Hindlimb muscle (tissue), 1 donor: ENCODE results near the gene RALGAPA2. TPM values are rescaled to one million over a fixed set of nuclear protein-coding genes. Genes with fewer than 3 reads are reported as not detected.

Experiments used
- DNase-seq: peaks from one replicate; pipeline ENCODE4 v3.0.0-alpha.2; 2013
- polyA plus RNA-seq: library from polyadenylated mRNA; unstranded; fragments of 120-200 nt; gene quantifications from one replicate; pipeline ENCODE4 v1.2.1, GENCODE V29; 2013; ENCODE audit not compliant: insufficient read length

The RALGAPA2 gene
- polyA plus RNA-seq, 1 donor, result 10.9 TPM

- no peak for DNase-seq
Measured at GRCh38 chr20:20457392-20458126, 254.9 kb downstream of the RALGAPA2 start.

- DNase-seq, result no peak
Measured at GRCh38 chr20:20456741-20457140, 255.7 kb downstream of the RALGAPA2 start.

- DNase-seq, result no peak
Measured at GRCh38 chr20:20455926-20456325, 256.5 kb downstream of the RALGAPA2 start.

DNA sequence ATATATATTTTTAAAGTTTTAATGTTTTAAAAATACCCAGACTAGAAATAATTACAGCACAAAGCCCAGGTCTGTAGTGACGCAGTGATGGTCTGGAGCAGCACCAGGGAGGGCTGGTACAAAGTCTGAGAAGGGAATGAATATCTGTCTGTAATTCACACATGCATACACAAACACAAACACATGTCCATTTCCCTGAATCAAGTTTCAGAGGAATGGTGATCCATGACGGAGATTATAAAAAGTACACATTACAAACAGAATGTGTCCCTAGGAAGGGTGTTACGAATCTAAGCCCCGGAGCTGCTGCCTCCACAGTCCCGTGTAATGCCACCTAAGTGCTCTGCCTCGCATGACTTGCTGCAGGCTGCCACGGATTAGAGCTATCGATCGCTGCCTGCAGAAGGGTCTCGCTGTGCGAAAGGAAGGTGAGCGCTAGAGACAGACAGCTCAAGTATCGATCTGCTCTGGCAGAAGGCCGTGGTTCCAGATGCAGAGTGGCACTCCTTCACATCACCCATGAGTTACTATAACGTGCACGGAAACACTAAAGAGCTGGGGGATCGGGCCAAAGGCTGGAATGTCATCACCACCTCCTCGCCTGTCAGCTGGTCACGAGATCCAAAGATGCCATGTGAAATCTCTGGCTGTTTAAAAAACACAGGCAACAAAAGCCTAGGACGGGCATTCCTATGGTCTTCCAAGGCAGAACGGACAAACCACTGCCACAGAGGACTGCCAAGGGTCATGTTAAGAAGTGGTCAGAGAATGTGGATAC lies 257.4 kb downstream of the RALGAPA2 start:
- no peak for DNase-seq

DNA sequence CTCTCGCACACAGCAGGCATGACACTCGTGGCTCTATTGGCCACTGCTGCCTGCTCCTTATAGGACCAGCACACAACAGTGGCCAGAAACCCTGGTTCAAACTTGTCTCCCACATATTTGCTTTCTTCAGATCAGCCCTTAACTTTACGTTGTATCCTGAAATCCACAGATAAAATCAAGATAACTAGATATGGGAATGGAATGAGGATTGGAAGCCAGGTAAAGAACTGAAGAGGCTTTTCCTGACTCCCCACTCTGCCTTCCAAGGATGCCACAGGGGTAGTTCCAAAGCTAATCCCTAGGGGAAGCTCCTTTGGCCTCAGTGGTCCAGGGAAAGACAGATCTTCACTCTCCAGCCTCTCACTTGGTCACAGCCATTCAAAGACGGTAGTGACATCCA lies 258.1 kb downstream of the RALGAPA2 start:
- no peak for DNase-seq

DNA sequence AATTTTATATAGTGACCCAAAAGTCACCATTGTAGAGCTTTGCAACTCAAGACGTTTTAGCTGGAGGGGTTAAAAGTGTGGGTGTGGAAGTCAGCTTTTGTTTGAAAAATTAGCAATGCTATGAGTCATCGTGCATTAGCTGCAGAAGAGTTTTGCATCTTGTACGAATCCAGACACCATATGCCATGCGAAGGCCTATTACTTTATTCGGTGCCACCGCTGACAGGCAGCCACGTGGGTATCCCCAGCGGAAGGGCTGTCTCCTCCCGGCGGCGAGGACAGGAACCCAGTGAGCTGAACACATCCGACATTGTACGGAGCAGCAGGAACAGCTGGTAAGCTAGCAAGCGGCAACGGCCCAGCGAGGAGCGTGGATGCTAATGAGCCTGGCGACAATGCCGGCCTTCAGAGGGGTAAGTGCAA lies 260.2 kb downstream of the RALGAPA2 start:
- peak; percentile 30 for DNase-seq

DNA sequence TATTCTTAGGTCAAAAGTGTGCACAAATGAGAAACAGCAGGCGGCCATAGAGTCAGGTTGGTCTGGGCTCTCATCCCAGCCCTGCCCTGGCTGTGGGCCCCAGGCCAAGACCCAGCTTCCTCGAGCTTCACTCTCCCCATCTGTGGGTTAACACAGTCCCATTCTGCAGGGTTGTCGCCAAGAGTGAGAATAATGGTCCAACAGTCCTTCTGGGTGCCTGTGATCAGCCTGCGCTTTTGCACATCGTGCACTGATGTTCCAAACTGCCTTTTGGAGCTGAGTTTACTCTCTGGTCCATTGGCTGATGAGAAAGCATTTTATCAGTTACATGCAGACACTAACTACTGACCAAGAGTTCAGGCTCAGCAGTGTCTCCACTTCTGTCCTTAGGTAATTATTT lies 261.9 kb downstream of the RALGAPA2 start:
- no peak for DNase-seq

- DNase-seq, result no peak
Measured at GRCh38 chr20:20448881-20449280, 263.6 kb downstream of the RALGAPA2 start.

DNA sequence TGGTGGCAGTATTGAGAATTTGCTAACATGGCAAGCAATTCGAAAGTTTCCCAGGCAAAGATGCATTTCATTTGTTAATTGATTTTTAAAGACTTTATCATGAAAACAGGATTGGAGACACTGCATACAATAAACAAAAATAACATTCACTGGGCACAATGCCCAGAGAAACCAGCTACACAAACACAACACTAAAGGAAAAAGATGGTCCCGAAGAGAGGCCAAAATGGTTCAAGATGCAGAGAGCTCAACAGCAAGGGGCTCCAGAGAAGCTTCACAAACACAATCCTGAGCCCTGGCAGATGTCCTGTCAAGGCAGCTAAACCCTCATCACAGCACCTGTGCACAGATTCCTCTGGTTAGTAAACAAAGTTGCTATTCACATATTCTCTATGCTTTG lies 265.2 kb downstream of the RALGAPA2 start:
- DNase-seq, result no peak

- no peak for DNase-seq
Measured at GRCh38 chr20:20446425-20447015, 265.9 kb downstream of the RALGAPA2 start.

DNA sequence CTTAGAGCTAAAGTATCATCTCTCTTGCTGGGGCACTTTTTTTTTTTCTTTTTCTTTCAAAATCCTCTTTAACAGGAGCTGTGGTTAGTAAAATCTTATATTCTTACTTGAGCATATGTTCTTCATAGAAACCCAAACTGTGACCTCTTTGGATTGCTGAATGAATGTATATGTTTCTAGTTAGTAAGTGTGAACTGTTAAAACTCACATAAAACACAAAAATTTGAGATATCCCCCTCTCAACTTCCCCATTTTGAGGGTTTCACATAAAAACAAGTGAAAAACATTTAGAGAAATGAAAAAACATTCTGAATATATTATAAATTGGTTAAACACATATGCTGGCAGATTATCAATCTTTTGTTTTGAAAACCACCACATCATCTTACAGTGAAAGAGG lies 266.4 kb downstream of the RALGAPA2 start:
- DNase-seq, result no peak

GRCh38 chr20:20443504-20443903 lies 268.9 kb downstream of the RALGAPA2 start:
- no peak for DNase-seq

GRCh38 chr20:20442466-20442865 lies 270.0 kb downstream of the RALGAPA2 start:
- DNase-seq, result no peak

- no peak for DNase-seq
Measured at GRCh38 chr20:20440886-20441658, 271.4 kb downstream of the RALGAPA2 start.

GRCh38 chr20:20440481-20440880 lies 272.0 kb downstream of the RALGAPA2 start:
- no peak for DNase-seq

DNA sequence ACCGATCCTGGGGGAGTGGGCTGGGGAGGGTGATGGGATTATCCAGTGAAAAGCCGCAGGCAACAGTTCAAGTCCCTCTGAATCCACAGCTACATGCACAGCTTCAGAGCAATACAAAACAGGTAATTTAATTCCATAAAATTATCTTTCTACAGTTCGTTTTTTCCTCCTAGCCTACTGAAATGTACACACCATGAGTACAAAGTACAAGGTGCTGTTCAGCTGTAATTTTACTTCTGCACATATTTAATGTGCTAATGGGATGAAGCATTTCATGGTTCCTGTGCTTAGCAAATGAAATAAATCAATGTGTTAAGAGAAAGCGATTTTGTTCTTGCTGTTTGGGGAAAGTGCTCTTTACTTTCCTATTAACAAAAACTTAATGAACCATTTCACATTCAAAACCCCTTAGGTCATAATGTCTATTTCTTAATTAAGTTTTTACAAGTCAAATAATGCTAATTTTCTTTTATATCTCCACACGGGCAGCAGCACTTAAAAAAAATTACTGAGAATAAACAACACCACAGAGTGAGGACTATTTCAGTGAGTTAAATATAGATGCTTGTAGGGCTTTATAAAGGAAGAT lies 272.7 kb downstream of the RALGAPA2 start:
- DNase-seq, result no peak

DNA sequence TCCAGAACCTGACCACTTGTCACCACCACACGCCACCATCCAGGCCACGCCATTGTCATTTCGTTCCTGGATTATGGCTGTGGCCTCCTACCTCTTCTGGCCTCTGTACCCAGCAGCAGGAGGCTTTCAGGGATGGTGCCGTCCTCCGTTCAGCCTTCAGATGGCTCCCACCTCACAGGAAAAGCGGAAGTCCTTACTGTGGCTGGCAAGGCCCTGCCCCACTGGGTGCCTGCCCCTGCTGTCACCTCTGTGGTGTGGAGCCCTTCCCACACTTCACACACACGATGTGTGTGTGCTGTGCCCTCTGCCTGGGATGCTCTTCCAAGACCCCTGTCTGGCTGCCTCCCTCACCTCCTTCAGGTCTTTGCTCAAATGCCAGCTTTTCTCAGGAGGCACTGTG lies 275.1 kb downstream of the RALGAPA2 start:
- no peak for DNase-seq

GRCh38 chr20:20436689-20437088 lies 275.8 kb downstream of the RALGAPA2 start:
- no peak for DNase-seq

DNA sequence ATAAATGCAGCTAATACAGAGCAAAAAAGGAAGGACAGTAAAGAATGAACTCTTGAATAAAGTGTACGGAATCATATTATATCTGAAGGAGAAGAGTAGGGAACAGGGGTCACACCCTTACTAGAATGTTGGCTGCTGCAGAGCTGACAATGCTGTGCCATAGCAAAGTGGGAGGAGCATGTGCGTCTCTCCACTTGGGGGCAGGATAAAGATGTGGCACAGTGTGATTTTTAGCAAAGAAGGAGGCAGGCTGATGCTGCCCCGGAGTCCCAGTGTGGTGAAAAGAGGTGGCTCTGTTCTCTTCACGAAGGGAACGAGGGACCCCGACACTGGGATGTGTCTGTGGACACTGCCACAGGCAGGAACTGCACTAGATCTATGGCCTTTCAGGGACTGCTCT lies 277.0 kb downstream of the RALGAPA2 start:
- no peak for DNase-seq

DNA sequence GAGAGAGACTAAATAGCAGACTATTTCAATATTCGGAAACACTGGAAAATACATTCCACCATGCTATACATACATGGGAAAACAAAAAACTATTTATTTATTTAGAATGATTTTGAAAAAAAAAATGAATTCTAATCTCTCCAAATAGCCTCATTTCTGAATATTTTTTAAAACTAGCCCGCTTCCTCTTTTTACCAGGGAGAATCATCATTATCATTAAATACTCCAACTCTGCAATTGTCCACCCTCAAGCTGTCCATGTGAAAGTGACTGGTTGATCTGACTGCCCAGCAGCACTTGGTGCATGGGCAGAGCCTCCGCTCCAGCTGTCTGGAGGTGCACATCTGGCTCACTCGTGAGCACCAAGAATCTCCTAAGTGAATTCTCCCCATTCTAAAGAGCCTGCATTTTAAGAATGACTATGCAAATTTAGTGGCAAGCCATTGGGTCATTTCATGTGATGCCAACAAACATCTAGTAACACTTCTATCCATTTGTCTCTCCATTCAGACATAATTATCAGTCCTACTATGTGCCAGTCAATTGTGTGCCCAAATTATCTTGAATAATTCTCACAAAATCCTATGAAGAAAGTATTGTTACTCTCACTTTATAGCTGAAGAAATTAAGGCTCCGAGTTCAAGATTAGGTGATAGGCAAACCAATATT lies 279.7 kb downstream of the RALGAPA2 start:
- DNase-seq, result no peak

DNA sequence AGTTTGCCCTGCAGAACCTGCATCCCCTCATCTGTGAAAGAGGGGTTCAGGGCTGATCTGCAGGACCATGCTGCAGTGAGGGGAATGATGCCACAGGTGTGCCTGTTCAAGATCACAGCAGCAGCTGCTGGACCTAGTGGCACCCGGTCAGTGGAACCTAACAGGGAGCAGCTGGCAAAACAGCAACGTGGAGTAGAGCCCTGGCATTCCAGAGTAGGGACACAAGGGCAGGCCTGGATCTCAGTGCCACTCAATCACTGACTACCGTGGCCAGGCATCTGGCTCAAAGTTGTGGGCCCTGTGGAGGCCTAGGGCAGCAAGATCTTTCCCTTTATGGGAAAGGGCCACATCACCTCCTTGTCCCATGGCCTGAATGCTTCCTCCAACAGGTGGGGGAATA lies 282.4 kb downstream of the RALGAPA2 start:
- DNase-seq, result no peak

DNA sequence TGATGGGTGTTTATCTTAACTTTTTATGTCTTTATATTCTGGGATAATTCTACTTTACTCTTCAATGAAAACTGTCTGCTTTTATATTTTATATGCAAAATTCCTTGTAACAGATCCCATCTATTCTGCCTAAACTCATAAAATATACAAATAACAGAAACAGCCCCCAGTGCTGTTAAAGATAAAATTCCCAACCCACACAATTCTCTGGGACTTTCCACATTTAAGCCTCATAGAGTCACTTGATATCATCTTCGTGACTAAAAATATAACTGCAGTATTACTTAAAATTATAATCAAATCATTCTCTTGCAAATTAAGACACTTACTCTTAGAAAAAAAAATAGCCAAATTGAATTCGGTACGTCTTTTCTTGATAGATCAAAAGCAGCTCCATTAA lies 284.4 kb downstream of the RALGAPA2 start:
- no peak for DNase-seq
